ENCODE data around the gene MPDZ. TPM values are rescaled to one million over a fixed set of nuclear protein-coding genes. Genes with fewer than 3 reads are reported as not detected.

The MPDZ gene
- total and polyA plus RNA-seq, 4 donors, result 9.5 to 62.7 (median 16.2) TPM

DNA sequence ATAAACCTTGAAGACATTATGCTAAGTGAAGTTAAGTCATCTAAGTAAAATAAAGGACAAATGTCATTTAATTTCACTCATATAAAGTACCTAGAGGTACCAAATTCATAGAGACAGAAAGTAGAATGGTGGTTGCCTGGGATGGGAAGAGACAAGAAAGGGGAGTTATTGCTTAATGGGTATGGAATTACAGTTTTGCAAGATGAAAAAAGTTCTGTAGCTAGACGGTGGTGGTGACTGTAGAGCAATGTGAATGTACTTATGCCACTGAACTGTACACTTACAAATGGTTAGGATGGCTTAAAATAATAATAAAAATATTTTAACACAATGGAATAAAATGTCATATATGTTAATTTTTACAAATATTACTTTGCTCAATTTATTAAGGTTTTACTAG, 128.0 kb downstream of the MPDZ start:
- TF ChIP-seq, protein P1, sequence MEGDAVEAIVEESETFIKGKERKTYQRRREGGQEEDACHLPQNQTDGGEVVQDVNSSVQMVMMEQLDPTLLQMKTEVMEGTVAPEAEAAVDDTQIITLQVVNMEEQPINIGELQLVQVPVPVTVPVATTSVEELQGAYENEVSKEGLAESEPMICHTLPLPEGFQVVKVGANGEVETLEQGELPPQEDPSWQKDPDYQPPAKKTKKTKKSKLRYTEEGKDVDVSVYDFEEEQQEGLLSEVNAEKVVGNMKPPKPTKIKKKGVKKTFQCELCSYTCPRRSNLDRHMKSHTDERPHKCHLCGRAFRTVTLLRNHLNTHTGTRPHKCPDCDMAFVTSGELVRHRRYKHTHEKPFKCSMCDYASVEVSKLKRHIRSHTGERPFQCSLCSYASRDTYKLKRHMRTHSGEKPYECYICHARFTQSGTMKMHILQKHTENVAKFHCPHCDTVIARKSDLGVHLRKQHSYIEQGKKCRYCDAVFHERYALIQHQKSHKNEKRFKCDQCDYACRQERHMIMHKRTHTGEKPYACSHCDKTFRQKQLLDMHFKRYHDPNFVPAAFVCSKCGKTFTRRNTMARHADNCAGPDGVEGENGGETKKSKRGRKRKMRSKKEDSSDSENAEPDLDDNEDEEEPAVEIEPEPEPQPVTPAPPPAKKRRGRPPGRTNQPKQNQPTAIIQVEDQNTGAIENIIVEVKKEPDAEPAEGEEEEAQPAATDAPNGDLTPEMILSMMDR (IDR thresholded peaks at IDR 0.05; ENCODE audit: control extremely low read depth, extremely low read depth), result no peak
- peaks cover 0 to 23% (median 9%) of the 10 kb centered on the region in 4 donors for H3K36me3 ChIP-seq (ENCODE audit: control insufficient read depth in 4 of 4, insufficient read depth in 4 of 4, low read length in 4 of 4)
- H3K4me3 ChIP-seq, result no peak overlapping the region
- ATAC-seq (ENCODE audit: insufficient read depth, low FRiP score) (no peak), DNase-seq (no peak)
- peaks cover 0 to 11% (median 0%) of the 10 kb centered on the region in 5 donors for H3K4me1 ChIP-seq (ENCODE audit: control insufficient read depth in 5 of 5, insufficient read depth in 5 of 5, low read length in 5 of 5)
- H3K9me3 ChIP-seq (ENCODE audit: control insufficient read depth in 4 of 4, insufficient read depth in 3 of 4, low read length in 3 of 4), result peaks cover 0 to 2% (median 0%) of the 10 kb centered on the region in 4 donors
- no peak overlapping the region for H3K27ac ChIP-seq (ENCODE audit: low read depth in 1 of 2, low read length in 1 of 2)
- H3K9ac ChIP-seq (ENCODE audit: insufficient read depth in 1 of 2, low read length in 2 of 2), result no peak overlapping the region
- H3K27me3 ChIP-seq (ENCODE audit: control insufficient read depth in 3 of 3, insufficient read depth in 3 of 3, low read length in 2 of 3), result no peaks in the 10 kb centered on the region
- WGBS, 2 donors, result 85 to 91% methylated on average over 1 of the region's 1 CpG

DNA sequence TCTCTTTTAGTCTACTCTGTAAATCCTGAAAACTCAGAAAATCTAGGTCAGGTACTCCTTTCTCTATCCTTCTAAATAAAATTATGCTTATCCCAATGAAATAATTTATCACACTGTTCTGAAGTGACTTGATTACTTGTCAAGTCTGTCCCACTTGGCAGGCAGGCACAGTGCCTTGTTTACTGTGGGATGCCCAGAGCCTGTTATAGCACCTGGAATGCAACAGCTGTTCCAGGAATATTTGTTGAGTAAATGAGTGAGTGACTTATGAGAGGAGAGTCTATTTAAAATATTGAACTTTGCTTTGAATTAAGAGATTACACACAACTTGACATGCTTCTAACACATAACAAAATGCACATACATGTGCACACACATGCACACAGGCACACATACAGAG, 130.0 kb downstream of the MPDZ start:
- ATAC-seq (ENCODE audit: insufficient read depth, low FRiP score), result no peak

DNA sequence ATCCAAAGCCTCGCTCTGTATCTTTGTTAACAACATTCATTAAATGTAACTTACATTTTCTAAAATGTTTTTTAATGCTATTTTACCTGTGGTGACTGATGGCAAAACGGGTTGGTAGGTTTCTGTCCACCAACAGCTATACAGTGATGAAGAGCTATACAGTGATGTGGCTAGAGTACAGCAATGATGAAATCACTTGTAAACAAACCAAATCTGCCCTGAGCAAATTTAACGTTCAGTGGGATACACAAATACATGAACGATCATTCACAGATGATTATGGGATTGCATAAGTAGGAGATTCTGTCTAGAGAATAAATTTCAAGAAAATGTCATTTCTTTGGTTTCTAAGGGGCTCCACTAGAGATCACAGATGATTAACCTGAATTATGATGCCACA, 132.7 kb downstream of the MPDZ start:
- Histone ChIP-seq H3K4me3 (no peak overlapping the region), H3K36me3 (ENCODE audit: control insufficient read depth in 4 of 4, insufficient read depth in 4 of 4, low read length in 4 of 4) (peaks cover 0 to 13% (median 4%) of the 10 kb centered on the region in 4 donors), H3K4me1 (ENCODE audit: control insufficient read depth in 5 of 5, insufficient read depth in 5 of 5, low read length in 5 of 5) (peaks cover 0 to 47% (median 3%) of the 10 kb centered on the region in 5 donors), H3K9ac (ENCODE audit: insufficient read depth in 1 of 2, low read length in 2 of 2) (no peak overlapping the region), H3K27me3 (ENCODE audit: control insufficient read depth in 3 of 3, insufficient read depth in 3 of 3, low read length in 2 of 3) (no peaks in the 10 kb centered on the region), H3K27ac (ENCODE audit: low read depth in 1 of 2, low read length in 1 of 2) (no peak overlapping the region), H3K9me3 (ENCODE audit: control insufficient read depth in 4 of 4, insufficient read depth in 3 of 4, low read length in 3 of 4) (no peaks in the 10 kb centered on the region)
- no peak for ATAC-seq (ENCODE audit: insufficient read depth, low FRiP score)
- TF ChIP-seq, protein P1 (IDR thresholded peaks at IDR 0.05; ENCODE audit: control extremely low read depth, extremely low read depth), result no peak
- peak in 2 of 3 donors; percentile 76 to 89 for DNase-seq
- WGBS, 2 donors, result 69 to 79% methylated on average over 4 of the region's 4 CpGs

More for the DNA sequence above, 130.0 kb downstream of the MPDZ start:
- Histone ChIP-seq H3K4me1 (ENCODE audit: control insufficient read depth in 5 of 5, insufficient read depth in 5 of 5, low read length in 5 of 5) (peaks cover 0 to 30% (median 2%) of the 10 kb centered on the region in 5 donors), H3K9me3 (ENCODE audit: control insufficient read depth in 4 of 4, insufficient read depth in 3 of 4, low read length in 3 of 4) (peaks cover 0 to 2% (median 0%) of the 10 kb centered on the region in 4 donors), H3K9ac (ENCODE audit: insufficient read depth in 1 of 2, low read length in 2 of 2) (no peak overlapping the region), H3K27me3 (ENCODE audit: control insufficient read depth in 3 of 3, insufficient read depth in 3 of 3, low read length in 2 of 3) (no peaks in the 10 kb centered on the region), H3K27ac (ENCODE audit: low read depth in 1 of 2, low read length in 1 of 2) (no peak overlapping the region), H3K36me3 (ENCODE audit: control insufficient read depth in 4 of 4, insufficient read depth in 4 of 4, low read length in 4 of 4) (peaks cover 0 to 22% (median 8%) of the 10 kb centered on the region in 4 donors), H3K4me3 (no peak overlapping the region)
- no peak for DNase-seq
- TF ChIP-seq, protein P1 (IDR thresholded peaks at IDR 0.05; ENCODE audit: control extremely low read depth, extremely low read depth), result no peak

DNA sequence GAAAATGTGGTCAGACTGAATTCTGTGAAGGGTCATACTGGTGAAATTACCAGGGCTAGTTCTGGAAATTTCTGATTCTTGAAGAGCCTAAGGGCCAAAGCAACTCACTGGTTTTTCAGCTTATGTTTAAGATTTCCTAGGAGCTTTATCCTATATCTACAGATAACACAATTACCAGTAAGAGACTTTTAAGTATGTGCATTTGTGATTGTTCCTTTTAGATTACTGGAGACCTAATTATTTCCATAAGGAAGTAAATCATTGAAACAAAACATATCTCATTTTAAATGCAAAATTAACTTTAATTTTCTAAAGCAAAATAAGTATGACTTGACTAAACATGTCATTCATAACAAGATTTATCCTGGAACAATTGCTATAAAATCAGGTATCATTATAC, 134.2 kb downstream of the MPDZ start:
- TF ChIP-seq, protein P1 (IDR thresholded peaks at IDR 0.05; ENCODE audit: control extremely low read depth, extremely low read depth), result no peak
- no peak overlapping the region for H3K9ac ChIP-seq (ENCODE audit: insufficient read depth in 1 of 2, low read length in 2 of 2)
- H3K27me3 ChIP-seq (ENCODE audit: control insufficient read depth in 3 of 3, insufficient read depth in 3 of 3, low read length in 2 of 3), result no peaks in the 10 kb centered on the region
- no peak overlapping the region for H3K27ac ChIP-seq (ENCODE audit: low read depth in 1 of 2, low read length in 1 of 2)
- no peak for DNase-seq
- H3K4me1 ChIP-seq (ENCODE audit: control insufficient read depth in 5 of 5, insufficient read depth in 5 of 5, low read length in 5 of 5), result peaks cover 0 to 56% (median 3%) of the 10 kb centered on the region in 5 donors
- no peak for ATAC-seq (ENCODE audit: insufficient read depth, low FRiP score)
- H3K4me3 ChIP-seq, result no peak overlapping the region
- H3K9me3 ChIP-seq (ENCODE audit: control insufficient read depth in 4 of 4, insufficient read depth in 3 of 4, low read length in 3 of 4), result no peaks in the 10 kb centered on the region
- H3K36me3 ChIP-seq (ENCODE audit: control insufficient read depth in 4 of 4, insufficient read depth in 4 of 4, low read length in 4 of 4), result peaks cover 0 to 15% (median 4%) of the 10 kb centered on the region in 4 donors

Measured in lung (tissue), 12 donors.